Putamen (tissue), 1 donor: ENCODE data around the gene SYK.
"Not testable (repeated sequence)": the region's sequence is repeated elsewhere in the genome, so short reads cannot be mapped to it uniquely, and the experiment has no call there.

Experiments
- DNase-seq: peaks from one replicate; pipeline ENCODE4 v3.0.0-alpha.2; 2016; ENCODE audit warnings: low spot score

Gene SYK

DNA sequence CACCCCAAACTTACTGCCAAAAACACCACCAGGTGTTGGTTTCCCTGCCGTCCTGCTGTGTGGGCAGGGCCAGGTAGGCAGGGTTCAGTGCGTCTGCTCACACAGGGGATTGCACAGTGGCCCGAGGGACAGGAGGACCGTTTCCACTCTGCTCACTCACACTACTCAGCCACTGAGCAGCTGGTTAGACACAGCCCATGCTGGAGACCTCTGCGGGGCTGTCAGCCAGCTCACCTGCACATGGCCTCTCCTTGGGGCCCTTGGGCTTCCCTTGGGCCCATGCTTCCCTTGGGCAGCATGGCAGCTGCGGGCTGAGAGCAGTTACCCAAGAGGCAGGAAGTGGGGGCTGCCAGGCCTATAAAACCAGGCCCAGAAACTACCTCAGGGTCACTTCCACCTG lies 79.0 kb downstream of the SYK start:
- DNase-seq: no peak

DNA sequence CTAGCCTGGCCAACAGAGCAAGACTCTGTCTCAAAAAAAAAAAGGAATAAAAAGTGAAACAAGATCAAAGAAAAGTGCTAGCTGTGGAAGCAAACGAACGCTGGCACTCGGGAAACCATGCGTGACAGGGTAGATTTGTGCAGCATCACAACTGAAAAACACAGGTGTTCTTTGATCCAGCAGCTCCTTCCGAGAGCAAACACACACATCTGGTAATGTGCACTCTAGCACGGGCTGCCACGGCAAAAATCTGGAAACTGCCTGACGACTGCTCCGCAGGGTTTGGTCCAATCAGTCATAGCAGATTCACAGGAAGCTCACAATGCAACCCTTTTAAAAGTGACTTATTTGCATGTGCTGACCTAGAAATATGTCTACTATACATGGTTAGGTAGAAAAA lies 80.0 kb downstream of the SYK start:
- DNase-seq: no peak

DNA sequence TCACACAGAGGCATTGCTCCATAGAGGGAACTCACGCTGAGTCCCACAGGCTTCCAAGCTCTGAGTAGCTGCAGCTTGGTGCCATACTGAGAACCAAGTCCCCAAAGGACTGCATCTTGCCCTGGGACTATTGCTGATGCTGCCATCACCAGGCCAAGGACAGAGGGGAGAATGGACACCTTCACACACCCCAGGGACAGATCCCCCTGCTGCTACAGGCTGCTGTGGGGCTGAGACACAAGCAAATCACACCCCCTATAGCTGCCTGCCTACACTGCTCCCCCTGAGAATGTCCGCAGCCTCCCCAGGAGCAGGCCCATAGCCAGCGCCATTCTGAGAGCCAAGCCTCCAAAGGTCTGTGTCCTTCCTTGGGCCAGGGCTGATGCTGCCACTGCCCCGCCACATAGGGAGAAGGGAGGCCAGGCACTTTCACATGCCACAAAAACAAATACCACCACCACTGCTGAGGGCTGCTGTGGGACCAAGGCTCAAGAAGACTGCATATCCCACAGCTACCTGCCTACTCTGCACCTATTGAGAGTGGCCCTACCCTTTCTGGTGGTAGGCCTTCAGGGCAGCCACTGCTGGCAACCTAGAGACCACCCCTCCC lies 81.5 kb downstream of the SYK start:
- no peak for DNase-seq

DNA sequence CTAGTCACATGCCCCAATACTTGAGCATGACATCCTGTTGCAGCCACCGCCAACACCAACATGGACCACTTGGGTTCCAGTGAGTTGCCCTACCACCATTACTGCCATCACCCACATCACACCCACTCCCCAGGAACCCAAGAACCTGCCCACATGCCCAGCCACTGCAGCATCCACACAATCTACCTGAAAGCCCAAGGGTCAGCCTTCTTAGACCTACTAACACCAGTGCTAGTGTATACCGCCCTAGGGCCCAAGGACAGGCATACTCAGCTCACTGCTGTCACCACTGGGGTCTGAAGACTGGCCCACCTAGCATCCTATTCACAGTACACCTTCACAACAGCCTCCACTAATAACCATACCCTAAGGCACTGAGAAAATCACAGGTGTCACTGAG lies 82.0 kb downstream of the SYK start:
- DNase-seq: no peak

DNA sequence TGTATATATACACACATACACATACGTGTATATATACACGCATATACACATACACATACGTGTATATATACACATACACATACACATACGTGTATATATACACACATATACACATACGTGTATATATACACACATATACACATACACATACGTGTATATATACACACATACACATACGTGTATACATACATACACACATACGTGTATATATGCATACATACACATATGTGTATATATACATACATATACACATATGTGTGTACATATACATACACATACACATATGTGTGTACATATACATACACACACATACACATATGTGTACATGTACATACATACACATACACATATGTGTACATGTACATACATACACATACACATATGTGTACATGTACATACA lies 82.6 kb downstream of the SYK start:
- no peak for DNase-seq

DNA sequence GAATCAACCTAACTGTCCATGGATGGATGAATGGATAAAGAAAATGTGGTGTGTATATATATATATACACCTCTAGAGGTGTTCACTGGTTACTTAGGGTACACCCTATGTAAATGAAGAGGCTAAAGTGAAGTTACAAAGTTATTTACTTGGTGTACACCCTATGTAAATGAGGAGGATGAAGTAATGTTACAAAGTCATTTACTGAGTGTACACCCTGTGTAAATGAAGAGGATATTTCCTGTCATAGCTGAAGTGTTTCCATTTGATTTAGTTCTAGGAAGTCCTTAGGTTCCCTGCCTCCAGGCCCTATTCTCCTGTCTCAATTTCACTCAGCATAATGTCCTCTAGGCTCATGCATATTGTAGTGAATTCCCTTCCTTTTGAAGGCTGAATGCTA lies 85.2 kb downstream of the SYK start:
- not testable (repeated sequence) for DNase-seq

DNA sequence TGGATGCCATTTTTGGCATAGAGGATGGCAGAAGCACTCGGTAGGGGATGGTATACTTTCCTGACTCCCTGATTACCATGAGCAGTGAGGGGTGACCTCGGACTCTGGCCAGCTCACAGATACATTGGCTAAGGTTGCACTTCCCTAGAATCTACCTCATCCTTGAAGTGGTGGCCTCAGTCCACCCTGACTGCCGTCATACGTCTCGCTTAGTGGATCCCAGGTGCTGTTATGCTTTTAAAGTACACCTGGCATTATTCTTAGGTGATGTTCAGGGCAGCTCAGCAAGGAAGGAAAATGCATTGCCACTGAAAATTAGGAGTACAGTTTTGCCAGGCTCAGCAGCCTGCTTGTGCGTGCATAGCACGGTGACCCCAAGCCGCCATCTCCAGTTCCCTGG lies 87.3 kb downstream of the SYK start:
- no peak for DNase-seq

DNA sequence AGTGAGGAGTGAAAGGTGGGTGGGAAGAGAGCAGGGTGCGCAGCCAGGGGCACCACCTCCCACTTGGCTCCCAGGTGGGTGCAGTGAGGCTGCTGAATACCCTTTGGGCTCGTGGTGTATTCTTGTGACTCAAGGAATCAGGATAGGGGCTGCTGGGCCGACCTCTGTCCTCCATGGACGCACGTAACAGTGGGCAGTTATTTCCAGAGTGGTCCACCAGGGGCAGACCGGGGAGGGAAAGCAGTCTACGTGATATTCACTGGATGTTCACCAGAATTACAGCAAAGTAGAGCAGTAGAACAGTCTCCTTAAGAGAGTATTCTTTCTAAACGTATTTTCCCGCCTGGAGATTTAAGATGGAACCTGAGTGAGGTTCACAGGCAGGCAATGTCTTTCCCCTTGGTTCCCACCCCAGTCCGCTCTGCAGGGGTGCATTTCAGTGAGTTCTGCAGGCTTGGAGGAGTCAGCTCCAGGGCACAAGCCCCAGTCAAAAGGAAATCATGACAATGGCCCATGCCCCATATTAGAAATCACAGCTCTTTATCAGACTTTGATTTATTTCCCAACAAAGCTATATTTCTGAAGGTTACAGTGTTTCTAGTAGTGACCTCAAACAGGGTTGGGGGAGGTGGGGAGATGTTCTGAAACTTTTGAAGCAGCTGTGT lies 88.7 kb downstream of the SYK start:
- DNase-seq: no peak

DNA sequence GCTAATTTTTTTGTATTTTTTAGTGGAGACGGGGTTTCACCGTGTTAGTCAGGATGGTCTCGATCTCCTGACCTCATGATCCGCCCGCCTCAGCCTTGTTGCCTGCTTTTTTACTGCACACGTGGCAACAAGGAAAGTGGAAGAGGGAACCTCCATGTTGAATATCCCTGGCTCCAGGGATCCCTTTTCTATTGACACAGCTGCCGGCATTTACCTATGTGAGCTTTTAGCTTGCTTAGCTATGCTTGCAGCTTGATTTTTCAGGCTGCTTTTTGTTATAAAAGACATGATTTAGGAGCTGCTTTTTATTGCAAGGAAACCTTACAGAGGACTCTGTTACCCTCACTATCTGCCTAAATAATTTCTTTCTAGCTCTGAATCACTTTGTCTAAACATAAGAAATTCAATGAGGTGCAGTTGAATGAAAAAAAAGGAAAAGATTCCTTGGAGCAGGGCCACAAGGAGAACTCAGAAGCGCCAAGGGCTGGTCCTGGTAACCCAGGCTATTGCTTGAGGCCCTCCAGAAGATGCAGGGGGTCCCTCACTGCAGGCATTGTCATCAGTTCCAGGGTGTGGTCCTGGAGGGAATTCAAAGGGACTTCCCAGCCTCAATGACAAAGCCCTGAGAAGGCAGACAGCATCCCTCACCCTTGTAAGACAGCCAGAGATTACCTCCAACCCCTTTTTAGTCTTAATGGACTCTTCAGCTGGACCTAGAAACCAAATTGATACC lies 89.9 kb downstream of the SYK start:
- no peak for DNase-seq

DNA sequence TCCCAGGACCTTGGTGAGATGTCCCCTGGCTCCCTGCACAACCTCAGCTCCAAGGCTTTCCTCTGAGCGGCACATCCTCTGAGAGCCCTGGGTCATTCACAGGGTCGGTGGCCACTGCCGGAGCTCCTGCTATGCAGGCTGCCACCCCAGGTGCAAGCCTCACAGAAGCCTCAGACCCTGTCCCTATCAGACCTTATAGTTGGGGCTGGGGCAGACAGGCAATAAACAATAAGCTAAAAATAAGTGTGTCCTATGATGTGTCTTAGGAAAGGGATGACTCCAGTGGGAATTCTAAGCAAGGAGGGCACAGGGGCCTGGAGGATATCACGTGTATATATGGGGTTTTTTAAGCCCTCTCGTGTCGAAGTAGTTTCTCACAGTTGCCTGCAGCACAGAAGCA lies 91.3 kb downstream of the SYK start:
- DNase-seq: no peak

DNA sequence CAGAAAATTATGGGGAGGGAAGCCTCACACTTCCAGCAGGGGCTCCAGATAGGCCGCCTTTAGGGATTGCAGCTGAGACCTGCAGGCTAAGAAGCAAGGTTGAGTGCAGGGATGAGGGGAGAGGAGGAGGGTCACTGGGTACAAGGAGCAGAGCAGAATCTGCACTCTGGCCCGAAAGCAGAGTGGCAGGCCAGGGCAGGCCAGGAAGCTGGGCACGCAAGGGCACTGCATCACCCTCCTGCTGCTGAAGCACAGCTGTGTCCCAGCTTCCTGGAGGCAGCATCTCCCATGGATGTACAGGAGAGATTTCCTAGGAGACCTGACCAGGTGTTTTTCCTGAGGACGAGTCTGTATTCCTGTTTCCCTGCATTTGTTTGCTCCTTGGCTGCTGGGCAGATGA lies 92.1 kb downstream of the SYK start:
- DNase-seq: no peak

DNA sequence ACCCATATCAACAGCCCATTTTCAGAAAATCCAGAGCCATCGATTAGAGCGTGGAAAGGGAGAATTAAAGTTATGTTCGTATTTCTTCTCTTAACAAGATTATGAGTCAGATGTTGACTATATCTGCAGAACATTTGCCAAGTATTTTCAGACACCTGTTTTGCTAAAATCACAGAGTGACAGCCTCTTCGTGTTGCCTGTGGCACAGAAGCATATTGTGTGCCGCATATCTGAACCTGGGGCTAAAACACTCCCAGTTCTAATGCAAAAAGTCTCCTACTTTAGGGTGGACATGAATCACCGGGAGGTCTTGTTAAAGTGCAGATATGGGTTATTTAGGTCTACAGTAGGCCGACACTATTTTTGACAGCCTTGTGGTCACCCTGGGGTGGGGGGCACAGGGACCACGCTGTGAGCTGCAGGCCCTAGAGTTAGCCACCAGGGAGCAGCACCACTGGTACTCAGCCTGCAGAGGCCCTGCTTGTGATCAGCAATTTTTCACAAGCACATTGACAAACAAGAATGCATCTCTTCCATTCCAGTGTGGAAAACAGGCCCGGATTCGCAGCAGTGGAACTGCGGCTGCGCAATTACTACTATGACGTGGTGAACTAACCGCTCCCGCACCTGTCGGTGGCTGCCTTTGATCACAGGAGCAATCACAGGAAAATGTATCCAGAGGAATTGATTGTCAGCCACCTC lies 93.5 kb downstream of the SYK start:
- DNase-seq: no peak

DNA sequence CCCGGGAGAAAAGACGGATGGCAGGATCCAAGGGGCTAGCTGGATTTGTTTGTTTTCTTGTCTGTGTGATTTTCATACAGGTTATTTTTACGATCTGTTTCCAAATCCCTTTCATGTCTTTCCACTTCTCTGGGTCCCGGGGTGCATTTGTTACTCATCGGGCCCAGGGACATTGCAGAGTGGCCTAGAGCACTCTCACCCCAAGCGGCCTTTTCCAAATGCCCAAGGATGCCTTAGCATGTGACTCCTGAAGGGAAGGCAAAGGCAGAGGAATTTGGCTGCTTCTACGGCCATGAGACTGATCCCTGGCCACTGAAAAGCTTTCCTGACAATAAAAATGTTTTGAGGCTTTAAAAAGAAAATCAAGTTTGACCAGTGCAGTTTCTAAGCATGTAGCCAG lies 94.2 kb downstream of the SYK start:
- no peak for DNase-seq

DNA sequence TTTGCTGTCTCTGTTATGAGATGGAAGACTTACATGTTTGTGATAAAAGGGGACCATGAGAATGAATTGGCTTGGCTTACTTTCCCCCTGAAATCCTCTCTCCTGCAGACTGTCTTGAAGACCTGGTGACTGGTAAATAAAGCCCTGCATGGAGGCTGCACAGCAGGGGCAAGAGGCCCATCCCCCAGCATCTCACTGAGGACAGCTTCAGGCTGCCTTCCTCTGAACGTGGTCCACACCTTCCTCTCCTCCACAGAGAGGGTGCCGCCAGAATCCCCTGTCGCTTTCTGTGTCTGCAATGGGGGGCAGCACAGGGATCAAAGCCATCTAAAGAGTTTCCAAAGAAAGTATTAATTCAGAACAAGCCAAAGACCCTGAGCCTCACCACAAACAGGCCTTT lies 94.6 kb downstream of the SYK start:
- no peak for DNase-seq

DNA sequence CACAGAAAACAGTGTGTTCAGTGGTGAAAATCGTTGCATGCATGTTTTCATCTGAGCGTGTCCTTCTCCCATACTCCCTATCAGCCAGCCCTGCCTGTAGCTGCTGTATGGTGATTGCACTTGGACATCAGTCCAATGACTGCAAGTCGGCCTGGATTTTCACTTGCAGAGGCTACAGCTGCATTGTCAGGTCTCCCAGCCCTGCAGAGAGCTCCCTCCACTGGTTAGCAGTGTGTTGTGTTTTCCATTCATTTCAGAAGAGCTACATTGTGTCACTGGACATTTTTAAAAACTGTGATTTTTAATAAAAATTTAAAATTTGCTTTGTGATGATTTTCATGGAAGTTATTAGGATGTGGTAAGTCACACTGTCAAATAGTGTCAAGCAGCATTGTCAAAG lies 96.6 kb downstream of the SYK start:
- no peak for DNase-seq

DNA sequence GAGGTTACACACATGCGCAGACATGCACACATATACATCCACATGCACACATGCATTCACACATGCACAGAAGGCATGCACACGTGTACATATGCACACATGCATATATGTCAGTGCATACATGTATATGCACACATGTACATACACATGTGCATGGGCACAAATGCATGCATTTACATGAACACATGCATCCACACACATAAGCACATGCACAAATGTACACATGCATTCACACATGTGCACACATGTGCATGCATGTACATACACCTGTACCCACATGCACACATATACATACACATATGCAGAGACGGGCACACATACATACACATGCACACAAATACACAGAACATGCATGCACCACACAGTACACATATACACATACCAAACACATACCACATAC lies 97.7 kb downstream of the SYK start:
- no peak for DNase-seq

DNA sequence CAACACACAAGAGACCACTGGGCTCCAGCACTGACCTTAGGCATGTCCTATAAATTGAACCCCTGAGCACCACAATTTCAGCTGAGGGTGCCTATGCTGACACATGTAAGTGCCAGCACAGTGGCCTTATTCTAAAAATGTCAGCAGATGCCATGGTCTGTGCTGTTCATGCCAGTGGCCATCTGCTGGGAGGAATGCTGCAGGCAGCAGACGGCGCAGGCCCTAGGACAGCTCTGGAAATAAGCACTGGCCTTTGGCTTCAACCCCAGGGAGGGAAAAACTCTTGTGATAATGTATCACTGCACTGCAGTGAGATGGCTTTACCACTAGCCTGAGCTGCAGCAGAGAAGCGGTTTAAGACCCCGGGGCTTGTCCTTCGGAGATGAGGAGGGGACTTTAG lies 98.5 kb downstream of the SYK start:
- DNase-seq: no peak

DNA sequence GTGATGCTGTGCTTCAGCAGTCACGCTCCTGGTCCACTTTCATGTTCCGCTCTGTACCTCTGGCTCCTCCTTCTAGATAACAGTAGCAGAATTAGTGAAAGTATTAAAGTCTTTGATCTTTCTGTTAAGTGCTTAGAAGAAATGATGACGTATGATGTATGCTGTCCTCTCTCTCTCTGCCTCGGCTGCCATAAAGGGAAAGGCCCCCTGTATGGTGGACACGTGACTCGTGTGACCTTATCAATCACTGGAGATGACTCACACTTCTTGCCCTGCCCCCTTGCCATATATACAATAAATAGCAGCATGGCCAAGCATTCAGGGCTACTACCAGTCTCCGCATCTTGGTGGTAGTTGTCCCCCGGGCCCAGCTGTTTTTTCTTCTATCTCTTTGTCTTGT lies 100.3 kb downstream of the SYK start:
- DNase-seq: no peak

DNA sequence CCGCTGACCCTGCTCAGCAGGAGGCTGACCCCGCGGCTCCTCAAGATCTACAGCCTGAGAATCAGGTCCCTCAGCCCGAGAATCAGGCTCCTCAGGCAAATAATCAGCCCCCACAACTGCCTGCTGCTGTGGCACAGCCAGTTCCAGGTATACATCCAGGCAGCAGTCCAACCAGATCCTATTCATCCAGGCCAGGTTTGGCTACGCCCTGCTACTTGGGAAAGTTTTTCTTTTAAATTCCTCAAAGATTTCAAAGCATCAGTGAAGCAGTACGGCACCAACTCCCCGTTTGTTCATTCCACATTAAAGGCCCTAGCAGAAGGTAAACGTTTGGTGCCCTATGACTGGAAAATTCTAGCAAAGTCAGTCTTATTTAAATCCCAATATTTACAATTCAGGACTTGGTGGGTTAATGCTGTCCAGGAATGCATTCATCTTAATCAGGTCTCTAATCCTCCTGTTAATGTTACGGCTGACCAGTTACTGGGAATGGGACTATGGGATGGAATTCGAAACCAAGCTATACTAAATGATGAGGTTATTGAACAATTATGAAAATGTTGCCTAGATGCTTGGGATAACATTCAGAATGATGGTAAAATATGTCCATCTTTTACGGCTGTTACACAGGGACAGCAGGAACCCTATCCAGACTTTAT lies 102.3 kb downstream of the SYK start:
- DNase-seq: no peak

DNA sequence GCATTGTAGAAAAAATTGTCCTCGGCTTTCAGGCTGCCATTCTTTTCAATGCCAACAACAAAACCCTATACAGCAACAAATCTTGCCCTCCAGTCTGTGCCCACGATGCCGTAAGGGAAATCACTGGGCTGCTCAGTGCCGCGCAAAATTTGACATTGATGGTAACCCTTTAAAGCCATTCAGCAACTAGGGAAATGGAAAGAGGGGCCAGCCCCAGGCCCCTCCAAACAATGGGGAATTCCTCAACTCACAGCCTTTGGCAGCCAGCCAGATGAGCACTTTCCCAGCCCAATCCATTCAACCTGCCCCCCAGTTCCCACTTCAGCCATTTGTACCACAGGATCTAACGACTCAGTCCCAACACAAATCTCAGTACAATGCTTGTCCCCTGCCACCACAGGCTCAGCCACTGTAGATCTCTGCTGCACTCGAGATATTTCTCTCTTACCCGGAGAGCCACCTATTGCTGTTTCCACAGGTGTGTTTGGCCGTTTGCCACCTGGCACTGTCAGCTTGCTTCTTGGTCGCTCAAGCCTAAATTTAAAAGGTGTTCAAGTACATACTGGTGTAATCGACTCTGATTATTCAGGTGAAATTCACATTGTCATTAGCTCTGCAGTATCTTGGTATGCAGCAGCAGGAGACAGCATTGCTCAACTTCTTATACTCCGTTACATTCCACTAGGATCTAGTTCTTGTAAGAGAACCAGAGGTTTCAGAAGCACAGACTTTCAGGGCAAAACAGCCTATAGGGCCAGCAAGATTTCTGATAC lies 103.3 kb downstream of the SYK start:
- no peak for DNase-seq

DNA sequence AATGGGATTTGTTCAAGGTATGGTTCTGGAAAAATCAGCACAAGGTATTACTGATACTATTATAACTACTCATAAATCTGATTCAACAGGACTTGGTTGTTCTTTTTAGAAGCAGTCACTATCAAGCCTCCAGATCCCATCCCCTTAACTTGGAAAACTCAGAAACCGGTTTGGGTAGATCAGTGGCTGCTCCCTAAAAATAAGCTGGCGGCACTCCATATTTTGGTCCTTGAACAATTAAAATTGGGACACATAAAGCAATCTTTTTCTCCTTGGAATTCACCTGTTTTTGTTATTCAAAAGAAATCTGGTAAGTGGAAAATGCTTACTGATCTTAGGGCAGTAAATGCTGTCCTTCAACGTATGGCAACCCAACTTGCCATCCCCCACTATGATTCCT lies 104.2 kb downstream of the SYK start:
- DNase-seq: no peak
